ENCODE data around the gene SPON1.
"Not testable (repeated sequence)": the region's sequence is repeated elsewhere in the genome, so short reads cannot be mapped to it uniquely, and the experiment has no call there.

The SPON1 gene

DNA sequence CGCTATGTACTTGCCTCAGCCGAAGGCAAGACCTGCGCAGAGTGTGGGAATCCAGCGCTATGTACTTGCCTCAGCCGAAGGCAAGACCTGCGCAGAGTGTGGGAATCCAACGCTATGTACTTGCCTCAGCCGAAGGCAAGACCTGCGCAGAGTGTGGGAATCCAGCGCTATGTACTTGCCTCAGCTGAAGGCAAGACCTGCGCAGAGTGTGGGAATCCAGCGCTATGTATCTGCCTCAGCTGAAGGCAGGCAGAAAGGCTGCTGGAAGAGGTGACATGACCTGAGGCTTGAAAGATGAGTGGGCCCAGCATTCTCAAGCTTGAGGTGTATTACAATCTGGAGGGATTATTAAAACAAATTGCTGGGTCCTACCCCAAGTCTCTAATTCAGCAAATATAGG lies 290.0 kb downstream of the SPON1 start:
- DNase-seq, result not testable (repeated sequence)

DNA sequence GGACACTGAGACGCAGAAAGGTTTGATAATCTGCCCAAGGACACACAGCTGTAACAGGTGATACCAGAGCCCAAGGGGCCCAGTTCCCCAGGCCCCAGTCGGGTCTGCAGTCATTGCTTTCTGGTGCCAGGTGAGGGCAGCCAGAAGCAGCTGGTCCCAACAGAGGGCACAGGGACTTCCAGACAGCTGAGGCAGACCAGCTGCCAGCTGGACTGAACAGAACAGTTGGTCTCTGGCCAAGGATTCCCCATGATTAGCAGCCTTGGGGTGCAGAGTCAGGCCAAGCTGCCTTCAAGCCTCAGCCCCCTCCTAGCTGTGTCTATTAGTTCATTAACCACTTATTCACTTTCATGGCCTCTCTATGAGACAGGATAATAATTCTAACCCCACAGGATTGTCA lies 290.9 kb downstream of the SPON1 start:
- DNase-seq, result no peak

DNA sequence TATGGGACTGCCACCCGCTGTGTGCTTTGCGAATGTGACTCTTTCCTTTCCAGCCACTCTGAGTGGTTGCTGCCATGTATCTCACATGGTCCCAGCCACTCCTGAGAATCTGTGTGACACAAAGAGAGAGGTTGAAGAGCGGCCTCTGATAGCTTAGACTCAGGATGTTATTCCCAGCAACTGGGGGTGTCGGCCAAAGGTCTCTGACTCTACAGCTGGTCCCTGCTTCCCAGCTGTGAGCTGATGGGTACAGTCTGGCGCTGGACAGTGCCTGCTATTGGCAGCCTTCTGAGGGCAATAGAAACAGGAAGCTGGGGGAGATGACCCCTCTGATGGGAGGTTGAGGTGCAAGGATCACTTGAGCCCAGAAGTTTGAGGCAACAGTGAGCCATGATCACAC lies 291.3 kb downstream of the SPON1 start:
- no peak for DNase-seq

DNA sequence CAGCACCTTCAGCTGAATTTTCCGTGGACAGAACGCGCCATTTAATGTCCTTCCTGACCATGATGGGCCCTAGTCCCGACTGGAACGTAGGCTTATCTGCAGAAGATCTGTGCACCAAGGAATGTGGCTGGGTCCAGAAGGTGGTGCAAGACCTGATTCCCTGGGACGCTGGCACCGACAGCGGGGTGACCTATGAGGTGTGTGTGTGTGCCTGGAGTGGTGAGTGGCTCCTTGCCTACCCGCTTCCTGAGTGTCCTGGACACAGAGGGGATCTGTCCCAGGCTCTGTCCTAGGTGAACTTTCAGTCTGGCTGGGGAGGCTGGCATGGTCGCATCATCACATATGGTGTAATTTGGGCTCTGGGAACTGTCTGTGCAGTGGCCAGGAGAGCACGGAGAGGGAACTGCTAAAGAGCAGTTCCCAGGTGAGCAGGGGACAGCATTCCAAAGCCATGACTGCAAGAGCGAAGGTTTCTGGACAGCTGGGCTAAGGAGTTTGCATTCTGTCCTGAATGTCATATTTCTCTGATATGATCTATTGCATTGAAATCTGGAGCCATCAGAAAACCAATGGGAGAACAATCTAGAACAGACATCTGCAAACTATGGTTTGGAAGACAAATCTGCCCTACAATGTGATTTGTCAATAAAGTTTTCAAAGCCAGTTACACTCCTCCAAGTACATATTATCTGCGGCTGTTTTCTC lies 292.2 kb downstream of the SPON1 start:
- no peak for DNase-seq

DNA sequence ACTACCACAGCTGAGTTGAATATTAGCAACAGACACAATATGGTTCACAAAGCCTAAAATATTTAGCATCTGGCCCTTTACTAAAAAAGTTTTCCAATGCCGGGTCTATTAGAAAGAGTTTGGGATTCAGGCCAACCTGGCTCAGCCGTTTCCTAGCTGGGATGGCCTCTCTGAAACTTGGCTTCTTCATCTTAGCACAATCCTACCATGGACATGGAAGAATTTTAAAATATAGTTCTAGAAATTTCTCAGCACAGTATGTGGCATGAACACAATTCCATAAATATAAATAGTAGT lies 292.7 kb downstream of the SPON1 start:
- no peak for DNase-seq

DNA sequence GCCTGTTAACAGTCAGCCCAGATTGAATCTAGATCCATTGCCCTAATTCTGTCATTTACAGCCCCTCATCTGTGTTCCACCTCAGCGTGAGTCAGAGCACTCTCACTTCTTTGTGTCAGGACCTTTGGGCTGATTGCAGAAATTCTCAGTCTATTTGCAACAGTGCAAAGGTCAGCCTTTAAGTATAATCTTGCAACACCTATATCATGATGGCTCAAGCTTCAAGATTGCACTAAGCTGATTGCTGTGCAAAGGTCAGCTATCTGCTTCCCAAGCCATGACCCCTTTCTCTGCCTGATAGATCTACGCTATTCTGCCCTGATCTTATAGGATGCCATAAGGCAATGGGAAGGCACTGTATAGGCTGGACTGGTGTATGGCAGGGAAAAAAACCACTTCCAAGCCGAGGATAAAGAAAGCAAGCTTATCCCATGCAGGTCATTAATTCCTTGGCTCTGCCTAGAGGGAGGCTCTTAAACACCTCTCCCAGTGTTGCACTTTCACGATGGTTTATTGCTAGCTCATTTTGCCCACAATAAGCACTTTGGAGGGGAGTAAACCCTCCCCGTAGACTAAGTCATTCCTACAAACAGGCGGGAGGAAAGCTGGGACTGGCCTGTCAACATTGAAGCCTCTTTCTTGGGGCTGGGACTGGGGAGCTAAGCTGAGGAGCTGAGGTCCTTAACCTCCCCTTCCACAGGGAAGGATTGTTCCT lies 295.9 kb downstream of the SPON1 start:
- DNase-seq, result no peak

DNA sequence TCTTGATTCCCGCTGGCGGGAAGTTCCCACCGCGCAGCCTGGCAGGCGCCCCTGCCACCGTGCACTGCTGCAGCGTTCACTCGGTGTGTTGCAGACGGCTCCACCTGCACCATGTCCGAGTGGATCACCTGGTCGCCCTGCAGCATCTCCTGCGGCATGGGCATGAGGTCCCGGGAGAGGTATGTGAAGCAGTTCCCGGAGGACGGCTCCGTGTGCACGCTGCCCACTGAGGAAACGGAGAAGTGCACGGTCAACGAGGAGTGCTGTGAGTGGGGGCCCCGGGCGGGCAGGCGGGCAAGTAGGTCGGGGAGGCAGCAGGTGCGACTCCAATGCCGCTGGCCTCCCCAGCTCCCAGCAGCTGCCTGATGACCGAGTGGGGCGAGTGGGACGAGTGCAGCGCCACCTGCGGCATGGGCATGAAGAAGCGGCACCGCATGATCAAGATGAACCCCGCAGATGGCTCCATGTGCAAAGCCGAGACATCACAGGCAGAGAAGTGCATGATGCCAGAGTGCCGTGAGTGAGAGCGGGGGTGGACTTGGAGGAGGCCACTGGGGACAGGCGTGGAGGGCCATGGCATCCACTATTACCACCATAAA lies 296.8 kb downstream of the SPON1 start:
- no peak for DNase-seq

DNA sequence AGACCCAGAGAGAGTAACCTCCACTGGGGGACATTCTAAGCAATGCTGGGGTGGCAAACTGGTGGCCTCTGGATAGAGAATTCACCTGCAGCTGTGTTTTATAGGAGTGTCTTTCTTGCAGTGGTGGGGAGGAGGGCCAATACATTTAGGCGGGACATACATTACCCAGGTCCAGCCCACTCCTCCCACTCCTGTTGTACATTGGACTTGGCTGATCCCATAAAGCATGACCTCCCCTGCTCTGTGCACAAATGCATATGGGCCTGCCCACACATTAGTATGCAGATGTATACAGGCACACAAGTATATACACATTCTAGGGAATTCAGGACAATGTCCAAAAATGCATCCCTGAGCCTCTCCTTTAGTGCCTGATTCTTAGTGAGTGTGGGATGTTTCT lies 297.4 kb downstream of the SPON1 start:
- DNase-seq, result no peak

DNA sequence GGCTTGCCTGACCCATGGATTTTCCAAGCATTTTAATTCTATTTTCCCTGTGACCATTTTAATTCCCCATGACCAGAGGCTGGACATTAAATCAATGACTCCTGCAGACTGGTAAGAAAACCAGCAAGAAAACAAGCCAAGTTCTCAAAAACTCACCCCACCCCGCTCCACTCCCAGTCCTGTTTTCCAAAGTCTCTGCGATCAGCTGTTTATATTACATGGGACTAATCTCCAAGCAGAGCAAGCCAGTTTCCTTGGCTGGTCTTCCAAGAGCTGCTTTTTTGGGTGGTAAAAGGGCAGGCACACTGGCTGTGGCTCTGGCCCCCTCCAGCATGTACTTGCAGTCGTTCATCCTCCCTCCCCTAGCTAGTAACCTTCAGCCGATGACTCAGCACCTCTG lies 298.5 kb downstream of the SPON1 start:
- no peak for DNase-seq

DNA sequence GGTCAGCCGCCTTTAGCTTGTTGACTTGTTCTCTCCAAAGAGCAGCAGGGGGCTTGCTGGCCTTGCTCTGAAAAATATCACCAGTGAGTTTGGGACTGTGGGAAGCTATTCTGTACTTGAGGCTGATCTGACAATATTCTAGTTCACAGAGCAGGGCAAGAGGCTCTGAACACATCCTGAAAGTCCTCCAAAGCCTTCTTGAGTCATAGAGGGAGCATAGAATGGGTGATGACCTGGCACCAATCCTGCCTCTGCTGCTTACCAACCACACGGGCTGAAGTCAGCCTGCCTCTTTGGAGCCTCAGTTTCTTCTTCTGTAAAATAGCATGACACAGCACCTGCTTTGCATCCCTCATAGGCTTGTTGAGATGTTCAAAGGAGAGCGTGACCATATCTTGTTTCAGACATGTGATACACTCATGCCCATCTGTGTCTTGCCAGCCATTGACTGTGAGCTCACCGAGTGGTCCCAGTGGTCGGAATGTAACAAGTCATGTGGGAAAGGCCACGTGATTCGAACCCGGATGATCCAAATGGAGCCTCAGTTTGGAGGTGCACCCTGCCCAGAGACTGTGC lies 299.8 kb downstream of the SPON1 start:
- no peak for DNase-seq

DNA sequence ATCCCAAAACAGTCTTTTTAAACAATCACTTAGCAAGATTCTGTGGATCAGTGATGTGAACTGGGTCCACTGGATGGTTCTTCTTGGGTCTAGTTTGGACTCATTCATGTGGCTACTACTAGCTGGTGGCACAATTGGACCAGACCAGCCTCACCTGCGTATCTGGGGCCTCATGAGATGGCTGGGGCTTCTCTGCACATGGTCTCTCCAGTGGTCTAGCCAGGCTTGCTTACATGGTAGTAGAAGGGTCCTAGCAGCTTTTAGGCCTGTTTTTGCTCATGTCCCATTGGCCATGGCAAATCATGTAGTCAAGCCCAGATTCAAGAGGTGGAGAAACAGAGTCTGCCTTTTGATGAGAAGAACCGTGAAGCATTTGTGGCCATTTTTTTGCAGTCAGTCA lies 302.4 kb downstream of the SPON1 start:
- DNase-seq, result no peak

DNA sequence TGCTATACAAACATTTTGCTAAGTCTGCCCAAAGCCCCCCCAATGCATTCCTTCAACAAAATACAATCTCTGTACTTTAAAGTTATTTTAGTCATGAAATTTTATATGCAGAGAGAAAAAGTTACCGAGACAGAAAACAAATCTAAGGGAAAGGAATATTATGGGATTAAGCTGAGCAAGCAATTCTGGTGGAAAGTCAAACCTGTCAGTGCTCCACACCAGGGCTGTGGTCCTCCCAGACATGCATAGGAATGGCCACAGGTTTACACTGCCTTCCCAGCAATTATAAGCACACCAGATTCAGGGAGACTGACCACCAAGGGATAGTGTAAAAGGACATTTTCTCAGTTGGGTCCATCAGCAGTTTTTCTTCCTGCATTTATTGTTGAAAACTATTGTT lies 304.1 kb downstream of the SPON1 start:
- no peak for DNase-seq

DNA sequence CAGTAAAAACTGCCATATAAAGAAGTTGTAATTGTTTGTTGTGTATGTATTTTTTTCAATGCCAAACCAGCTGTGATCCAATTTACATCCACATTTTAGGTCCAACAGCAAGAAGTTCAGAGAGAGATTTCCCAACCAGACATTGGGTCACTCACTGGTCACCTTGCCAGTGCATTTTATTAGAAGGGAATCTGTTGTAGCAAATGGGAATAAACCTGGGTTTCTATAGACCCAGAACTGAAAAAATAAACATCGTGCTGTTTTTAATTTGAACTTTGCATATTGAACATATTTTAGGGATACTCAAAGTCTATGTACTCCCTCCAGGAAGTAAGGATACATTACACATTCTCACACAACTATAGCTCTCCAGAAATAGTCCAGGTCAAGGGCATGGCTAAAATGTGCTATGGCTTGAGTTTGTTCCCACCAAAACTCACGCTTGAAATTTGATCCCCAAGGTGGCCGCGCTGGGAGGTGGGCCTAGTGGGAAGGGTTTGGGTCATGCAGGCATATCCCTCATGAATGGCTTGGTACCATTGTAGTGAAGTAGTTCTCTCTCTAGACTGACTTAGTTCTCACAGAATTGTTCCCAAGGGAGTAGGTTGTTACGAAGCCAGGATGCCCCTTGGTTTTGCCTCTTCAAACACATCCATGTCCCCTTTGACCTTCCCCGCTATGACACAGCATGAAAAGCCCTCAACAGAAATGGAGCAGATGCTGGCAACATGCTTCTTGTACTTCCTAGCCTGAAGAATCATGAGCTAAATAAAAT lies 305.5 kb downstream of the SPON1 start:
- no peak for DNase-seq

DNA sequence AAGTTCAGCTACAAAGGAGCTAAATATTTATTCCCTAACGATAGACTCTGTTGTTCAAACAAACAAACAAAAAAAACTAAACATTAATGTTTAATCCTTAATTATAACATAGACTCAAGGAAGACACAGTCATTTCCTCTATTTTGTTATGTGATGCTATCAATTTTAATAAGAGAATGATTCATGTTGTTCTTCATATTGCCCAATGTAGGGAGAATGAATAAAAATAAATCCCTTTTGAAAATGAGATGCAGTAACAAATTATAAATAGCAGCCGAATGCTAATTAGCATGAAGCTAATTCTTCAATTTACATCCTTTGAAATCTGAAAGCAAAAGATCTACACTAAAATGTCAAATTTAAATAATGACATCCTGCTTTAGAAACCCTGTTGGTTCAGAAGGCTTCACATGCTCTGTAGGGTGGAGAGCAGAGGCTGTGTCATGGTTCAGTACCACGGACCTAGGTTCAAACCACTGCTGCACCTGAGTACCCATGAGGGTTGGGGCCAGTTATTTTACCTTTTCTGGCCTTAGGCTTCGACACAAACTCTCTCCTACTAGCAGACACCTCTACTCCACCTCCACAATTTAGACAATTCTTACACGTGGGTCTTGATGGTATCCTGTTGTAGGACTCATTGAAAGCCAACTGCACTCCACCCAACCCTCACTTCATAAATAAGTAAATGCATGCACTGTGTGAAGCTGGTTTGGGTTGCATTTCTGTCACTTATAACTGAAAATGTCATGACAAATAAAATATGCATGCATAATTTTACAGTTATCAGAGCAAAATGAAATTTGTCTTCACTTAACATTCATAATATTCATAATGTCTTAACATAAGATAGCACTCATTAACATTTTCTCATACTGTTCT lies 307.4 kb downstream of the SPON1 start:
- no peak for DNase-seq

DNA sequence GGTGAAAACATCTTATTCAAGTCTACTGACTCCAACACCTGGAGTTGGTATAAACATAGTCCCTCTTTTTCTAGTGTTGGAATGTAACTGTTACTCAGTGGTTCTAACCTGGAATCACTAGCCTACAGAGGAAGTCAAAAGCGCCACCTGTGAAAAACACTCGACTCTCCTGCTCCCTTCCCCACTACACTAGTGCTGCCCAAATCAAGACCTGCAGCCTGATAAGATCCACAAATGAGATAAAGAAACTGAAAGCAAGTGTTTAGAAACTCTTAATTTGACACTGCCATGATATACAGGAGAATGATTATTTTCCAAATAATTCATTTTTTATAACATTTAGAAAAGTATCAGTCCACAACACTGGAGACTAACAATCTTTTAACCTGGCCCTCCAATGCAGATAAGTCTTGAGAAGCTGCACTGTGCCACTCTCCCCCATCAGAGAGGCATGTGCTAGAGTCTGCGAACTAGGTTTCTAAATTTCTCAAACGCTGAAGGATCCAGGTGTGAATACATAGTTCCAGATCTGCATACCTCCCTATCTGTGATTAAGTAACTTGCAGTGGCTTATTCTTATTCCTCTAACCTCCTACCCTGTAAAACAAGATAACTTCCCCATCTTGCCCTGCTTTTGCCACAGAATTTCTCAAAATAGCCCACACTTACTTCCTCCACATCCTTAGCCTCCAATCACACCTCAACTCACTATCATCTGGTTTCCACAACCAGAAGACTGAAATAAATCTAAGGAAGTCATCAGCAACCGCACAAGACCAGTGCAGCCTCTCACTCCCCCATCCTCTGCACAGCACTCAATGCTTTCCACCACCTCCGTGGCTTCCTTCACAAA lies 308.4 kb downstream of the SPON1 start:
- no peak for DNase-seq

DNA sequence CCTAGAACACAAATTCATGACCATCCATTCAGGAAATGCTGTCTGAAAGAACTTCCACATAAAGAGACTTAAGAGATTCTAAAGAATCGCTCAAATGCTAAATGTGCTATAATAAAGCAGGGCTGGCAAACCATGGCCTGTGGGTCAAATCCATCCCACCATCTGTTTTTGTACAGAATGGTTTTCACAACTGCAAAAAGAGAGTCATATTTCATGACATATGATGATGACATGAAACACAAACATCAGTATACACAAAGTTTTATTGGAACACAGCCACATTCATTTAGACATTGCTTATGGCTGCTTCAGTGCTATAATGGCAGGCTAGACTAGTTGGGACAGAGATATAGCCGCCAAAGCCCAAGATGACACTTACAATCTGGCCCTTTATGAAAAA lies 311.4 kb downstream of the SPON1 start:
- DNase-seq, result no peak

DNA sequence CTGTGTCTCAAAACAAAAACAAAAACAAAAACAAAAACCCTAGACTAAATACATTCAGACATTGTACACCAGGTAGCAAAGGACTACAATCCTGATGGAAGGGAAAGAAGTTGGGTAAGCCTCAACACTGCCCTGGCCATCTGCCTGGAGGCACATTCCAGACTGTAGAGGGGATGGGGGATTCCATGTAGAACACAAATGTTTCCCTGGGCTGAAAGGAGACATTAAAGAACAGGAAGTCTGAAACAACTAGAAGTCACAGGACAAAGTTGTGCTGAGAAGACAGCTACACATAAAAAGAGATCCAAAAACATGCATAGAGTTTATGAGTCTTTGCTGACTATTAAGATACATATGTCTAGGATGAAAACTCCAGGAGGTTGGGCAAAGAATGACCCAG lies 312.6 kb downstream of the SPON1 start:
- DNase-seq, result no peak

DNA sequence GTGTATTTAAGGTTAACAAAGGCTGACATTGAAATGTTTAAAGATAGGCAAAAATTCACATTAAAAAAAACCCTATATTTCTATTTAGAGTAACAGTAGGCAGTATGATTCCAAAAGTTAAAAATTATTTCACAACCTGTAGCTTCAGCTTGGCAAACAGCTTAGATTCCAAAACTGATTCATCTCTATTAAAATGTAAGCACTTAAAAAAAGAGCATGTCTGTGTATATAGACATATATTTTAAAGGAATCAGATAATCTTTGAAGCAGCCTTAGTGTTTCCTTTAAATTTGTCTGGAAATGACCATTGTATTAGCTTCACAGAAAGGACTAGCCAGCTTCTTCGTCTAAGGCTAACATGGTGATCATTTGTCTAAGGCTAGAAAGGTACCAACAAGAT lies 316.3 kb downstream of the SPON1 start:
- DNase-seq, result not testable (repeated sequence)

DNA sequence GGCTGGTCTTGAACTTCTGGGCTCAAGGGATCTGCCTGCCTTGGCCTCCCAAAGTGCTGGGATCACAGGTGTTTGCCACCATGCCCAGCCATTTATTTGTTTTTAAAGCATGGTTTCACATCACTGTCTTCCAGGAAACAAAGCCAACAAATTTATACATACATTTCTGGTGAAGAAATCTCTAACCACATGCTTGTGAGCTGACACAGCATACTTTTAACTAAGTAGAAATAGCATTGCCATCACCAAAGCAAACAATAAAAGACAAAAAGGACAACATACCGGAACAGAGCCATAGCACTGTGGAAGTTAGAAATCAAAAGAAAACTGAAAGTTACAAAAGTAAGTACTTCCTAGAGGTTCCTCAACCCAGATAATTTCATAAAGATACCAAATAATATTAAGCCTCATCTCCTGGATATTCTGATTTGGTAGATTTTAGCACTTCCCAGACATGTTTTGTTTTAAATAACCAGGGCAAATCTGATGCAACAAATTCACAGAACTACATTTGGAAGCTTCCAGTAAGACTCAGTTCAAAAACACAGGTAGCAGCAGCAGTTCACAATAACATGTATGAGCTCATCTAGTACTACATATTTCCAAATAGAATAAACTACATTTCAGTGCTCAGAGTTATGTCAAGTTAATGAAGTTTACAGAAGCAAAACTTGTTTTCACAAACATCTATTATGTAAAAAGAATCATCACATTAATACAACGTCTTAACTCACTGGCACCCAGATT lies 325.8 kb downstream of the SPON1 start:
- no peak for DNase-seq

DNA sequence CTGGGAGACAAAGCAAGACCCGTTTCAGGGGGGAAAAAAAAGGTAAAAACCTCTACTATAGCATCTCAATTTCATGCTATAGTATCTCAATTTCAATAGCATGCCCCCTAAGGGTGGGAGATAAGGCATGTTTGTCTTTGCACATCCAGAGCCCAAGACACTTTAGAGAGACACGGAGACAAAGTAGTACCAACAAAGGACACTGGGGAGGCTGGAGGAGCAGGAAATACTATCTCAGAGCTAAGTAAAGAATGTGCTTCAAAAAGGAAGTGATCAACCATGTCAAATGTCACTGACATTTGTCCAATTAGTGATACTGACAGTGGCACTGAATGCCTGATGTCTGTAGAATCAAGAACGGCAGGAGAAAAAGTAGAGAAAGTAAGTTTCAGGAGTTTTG lies 327.9 kb downstream of the SPON1 start:
- no peak for DNase-seq

DNA sequence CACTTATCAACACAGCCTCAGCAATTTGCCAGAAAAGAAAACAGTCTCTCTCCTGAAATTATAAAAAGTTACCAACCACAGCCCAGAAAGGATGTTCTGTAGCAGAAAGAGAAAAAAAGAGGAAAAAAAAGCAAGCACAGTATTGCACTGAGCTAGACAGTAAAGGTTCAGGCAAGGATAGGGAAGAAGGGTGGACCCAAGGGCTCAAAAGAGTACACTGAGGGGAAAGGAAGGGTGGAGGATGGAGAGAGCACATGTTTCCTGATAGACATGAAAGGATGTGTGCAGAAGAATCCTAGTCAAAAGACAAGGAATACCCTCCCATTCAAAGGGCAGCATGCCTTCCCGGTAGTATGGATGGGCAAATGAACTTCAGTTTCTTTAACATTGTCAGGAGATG lies 337.4 kb downstream of the SPON1 start:
- DNase-seq, result no peak
